ENCODE data around the gene ATG5. TPM values are rescaled to one million over a fixed set of nuclear protein-coding genes. Genes with fewer than 3 reads are reported as not detected.

Gene ATG5
- total RNA-seq, 4 donors from 2014 or later, result 26.1 to 43.3 (median 30.6) TPM

GRCh38 chr6:106149472-106150069, 176.0 kb downstream of the ATG5 start:
- Histone ChIP-seq H3K4me1 (no peaks in the 10 kb centered on the region), H3K4me3 (no peak overlapping the region), H3K27ac (no peak overlapping the region), H3K27me3 (no peaks in the 10 kb centered on the region), H3K36me3 (no peaks in the 10 kb centered on the region), H3K9me3 (no peaks in the 10 kb centered on the region)
- no peak for ATAC-seq
- 91 to 100% methylated on average over 1 of the region's 1 CpG for WGBS, 2 donors (ENCODE audit: low coverage in 1 of 2)
- TF ChIP-seq EP300 (IDR thresholded peaks at IDR 0.05) (no peak), POLR2A (IDR thresholded peaks at IDR 0.05) (no peak), CTCF (IDR thresholded peaks at IDR 0.05) (no peak), POLR2AphosphoS5 (IDR thresholded peaks at IDR 0.05) (no peak)

- ATAC-seq, result no peak
- 78 to 90% methylated on average over 1 of the region's 2 CpGs for WGBS, 2 donors (ENCODE audit: low coverage in 1 of 2)
These were observed 178.1 kb downstream of the ATG5 start for GRCh38 chr6:106147476-106147875.

DNA sequence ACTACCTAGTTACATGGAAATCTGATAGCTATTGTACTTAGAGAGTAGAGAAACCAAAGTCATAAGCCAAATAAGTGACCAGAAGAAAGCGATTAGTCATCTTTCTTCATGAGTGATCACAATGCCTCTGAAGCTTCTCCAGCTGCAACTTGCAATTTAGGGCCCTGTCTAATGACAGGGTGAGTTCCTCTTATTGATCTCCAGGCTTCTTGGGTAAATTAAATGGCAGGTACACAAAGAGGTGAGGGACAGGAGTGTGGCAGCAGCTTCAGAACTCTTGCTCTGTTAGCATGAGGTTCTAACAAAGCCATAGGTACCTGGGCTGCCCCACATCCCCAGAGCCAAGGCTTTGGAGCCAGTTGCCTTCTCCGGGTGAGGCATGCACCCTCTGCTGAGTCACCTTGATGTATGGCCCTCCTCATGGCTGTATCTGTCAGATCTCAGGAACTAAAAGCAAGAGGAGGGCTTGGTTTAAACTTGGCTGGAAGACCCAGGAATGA, 178.7 kb downstream of the ATG5 start:
- no peak for ATAC-seq
- TF ChIP-seq EP300 (IDR thresholded peaks at IDR 0.05) (no peak), POLR2A (IDR thresholded peaks at IDR 0.05) (no peak), POLR2AphosphoS5 (IDR thresholded peaks at IDR 0.05) (no peak), CTCF (IDR thresholded peaks at IDR 0.05) (no peak)
- Histone ChIP-seq H3K36me3 (no peaks in the 10 kb centered on the region), H3K4me3 (no peak overlapping the region), H3K4me1 (no peaks in the 10 kb centered on the region), H3K27ac (no peak overlapping the region), H3K9me3 (no peaks in the 10 kb centered on the region), H3K27me3 (no peaks in the 10 kb centered on the region)
- WGBS, 2 donors (ENCODE audit: low coverage in 1 of 2), result 91 to 100% methylated on average over 1 of the region's 2 CpGs

More at GRCh38 chr6:106147476-106147875, 178.1 kb downstream of the ATG5 start:
- Histone ChIP-seq H3K36me3 (no peaks in the 10 kb centered on the region), H3K9me3 (no peaks in the 10 kb centered on the region), H3K4me1 (no peaks in the 10 kb centered on the region), H3K27ac (no peak overlapping the region), H3K27me3 (no peaks in the 10 kb centered on the region), H3K4me3 (no peak overlapping the region)
- no peak for TF ChIP-seq EP300 (IDR thresholded peaks at IDR 0.05)
- TF ChIP-seq POLR2AphosphoS5 (IDR thresholded peaks at IDR 0.05), result no peak
- no peak for TF ChIP-seq POLR2A (IDR thresholded peaks at IDR 0.05)
- TF ChIP-seq CTCF (IDR thresholded peaks at IDR 0.05), result no peak

DNA sequence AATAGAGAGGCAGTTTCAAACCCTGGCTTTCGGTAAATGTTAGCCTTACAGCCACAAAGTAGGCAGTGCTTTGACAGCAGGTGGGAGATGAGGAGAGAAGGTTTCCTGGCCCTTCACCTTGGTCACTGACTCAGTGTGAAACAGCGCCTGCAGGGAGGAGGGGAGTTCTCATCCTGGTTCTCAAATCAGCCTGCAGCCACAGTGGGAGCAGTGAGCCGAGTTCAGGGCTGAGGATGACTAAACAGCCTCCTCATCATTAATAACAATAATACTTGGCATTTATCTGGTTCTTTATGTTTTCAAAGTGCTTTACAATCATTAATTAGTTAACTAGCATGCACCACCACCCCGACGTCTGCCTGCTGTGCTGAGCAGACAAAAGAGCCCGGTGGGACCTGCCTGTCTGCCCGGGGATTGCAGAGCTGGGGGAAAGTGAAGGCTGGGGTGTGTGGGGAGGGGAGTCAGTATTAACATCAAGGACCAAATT, 179.8 kb downstream of the ATG5 start:
- Histone ChIP-seq H3K36me3 (no peaks in the 10 kb centered on the region), H3K27me3 (no peaks in the 10 kb centered on the region), H3K9me3 (no peaks in the 10 kb centered on the region), H3K4me1 (no peaks in the 10 kb centered on the region), H3K4me3 (no peak overlapping the region), H3K27ac (no peak overlapping the region)
- WGBS, 2 donors (ENCODE audit: low coverage in 1 of 2), result 21 to 80% methylated on average over 1 to 5 of the region's 7 CpGs
- no peak for ATAC-seq
- TF ChIP-seq EP300 (IDR thresholded peaks at IDR 0.05) (no peak), CTCF (IDR thresholded peaks at IDR 0.05) (no peak), POLR2A (IDR thresholded peaks at IDR 0.05) (no peak), POLR2AphosphoS5 (IDR thresholded peaks at IDR 0.05) (no peak)

- Histone ChIP-seq H3K4me1 (no peaks in the 10 kb centered on the region), H3K4me3 (no peak overlapping the region), H3K27ac (no peak overlapping the region), H3K27me3 (no peaks in the 10 kb centered on the region), H3K9me3 (no peaks in the 10 kb centered on the region), H3K36me3 (no peaks in the 10 kb centered on the region)
- no peak for ATAC-seq
- 53 to 68% methylated on average over 2 to 4 of the region's 4 CpGs for WGBS, 2 donors (ENCODE audit: low coverage in 1 of 2)
- TF ChIP-seq EP300 (IDR thresholded peaks at IDR 0.05) (no peak), CTCF (IDR thresholded peaks at IDR 0.05) (no peak), POLR2AphosphoS5 (IDR thresholded peaks at IDR 0.05) (no peak), POLR2A (IDR thresholded peaks at IDR 0.05) (no peak)
These were observed 180.4 kb downstream of the ATG5 start for GRCh38 chr6:106145144-106145543.
